AG08395 (cell line): ENCODE measurements around the gene RHO.
"Not testable (repeated sequence)": the region's sequence is repeated elsewhere in the genome, so short reads cannot be mapped to it uniquely, and the experiment has no call there.

Source experiments
- DNase-seq: peaks from one replicate; pipeline ENCODE4 v3.0.0; 2012; ENCODE audit warnings: mixed read lengths, low spot score

RHO gene

GRCh38 chr3:129543156-129543790, 14.8 kb downstream of the RHO start, which contains the start of gene H1-8:
TSS of gene H1-8 (plus strand) at chr3:129543175. CDS start at chr3:129543219, 44 bp downstream.
- DNase-seq = no peak

GRCh38 chr3:129543999-129544398, 15.6 kb downstream of the RHO start:
- no peak for DNase-seq

DNA sequence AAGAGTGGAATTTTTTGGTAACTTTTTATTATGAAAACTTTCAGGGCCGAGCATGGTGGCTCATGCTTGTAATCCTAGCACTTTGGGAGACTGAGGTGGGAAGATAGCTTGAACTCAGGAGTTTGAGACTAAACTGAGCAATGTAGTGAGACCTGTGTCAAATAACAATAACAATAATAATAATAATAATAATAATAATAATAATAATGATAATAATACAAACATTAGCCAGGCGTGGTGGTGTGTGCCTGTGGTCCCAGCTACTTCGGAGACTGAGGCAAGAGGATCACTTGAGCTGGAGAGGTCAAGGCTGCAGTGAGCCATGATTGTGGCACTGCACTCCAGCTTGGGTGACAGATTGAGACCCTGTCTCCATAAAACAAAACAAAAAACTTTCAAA, 17.5 kb downstream of the RHO start:
- not testable (repeated sequence) for DNase-seq

GRCh38 chr3:129547241-129547640, 18.8 kb downstream of the RHO start:
- DNase-seq = no peak

- no peak for DNase-seq
These were observed 19.9 kb downstream of the RHO start for GRCh38 chr3:129548104-129548965.

GRCh38 chr3:129549006-129549800, 20.8 kb downstream of the RHO start:
- DNase-seq = peak; percentile 56

DNA sequence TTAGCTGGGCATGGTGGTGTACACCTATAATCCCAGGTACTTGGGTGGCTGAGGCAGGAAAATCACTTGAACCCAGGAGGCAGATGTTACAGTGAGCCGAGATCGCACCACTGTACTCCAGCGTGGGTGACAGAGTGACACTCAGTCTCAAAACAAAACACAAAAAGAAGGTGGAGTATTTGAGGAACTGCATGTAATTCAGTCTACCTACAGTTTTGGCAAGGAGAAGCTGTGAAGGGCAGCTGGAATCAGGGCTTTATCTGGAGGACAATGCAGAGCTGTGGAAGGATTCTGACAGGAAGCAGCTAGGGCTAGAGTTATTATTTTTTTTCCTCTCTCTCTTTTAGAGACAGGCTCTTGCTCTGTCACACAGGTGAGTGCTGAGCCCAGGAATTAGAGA, 21.4 kb downstream of the RHO start:
- no peak for DNase-seq

DNA sequence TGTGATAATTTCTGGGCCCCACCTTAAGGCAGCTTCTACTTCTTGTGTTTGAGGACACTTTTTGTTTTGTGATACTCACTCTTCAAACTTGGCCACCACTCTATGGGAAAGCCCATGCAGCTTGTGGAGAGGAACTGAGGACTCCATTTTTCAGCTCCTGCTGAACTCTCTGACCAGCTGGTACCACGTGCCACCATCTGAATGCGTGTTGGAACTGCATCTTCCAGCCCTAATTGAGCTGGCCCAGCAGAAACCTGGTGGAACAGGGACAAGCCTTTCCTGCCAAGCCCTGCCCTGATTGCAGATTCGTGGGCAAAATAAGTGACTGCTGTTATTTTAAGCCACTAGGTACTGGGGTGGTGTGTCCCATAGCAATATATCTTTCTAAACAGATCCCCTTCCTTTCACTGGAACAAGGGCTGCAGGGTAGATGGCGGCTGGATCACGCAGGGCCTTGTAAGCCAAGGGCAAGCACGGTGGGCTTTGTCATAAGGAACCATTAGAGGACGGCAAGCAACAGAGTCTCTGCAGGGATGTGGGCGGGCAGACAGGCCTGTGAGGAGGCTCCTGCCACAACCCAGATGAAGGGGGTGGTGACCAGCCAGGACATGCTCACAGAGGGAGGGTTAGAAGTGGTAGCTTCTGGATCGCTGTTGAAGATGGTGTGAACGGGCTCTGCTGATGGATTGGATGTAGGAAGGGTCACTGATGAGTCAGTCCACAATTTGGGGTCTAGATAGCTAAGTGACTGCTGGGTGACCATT, 24.0 kb downstream of the RHO start:
- DNase-seq = no peak

DNA sequence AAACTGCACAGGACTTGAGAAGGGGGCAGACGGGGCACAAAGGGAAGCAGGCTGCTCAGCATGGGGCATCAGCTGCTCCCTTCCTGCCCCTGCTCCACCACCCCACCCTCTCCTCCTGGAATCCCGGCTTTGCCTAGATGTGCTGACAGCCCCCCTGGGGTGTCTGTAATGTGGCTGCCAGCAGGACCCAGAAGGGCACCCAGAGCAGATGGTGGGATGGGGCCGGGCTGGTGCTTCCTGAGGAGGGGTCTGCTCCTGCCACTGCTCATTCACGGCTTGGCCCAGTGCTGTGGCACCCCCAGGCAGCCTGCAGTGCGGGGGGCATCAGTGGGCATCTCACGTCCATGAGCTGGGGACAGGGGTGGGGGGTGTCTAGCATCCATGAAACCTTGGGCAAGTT, 24.7 kb downstream of the RHO start:
- DNase-seq = no peak

- DNase-seq = no peak
These were observed 25.3 kb downstream of the RHO start for GRCh38 chr3:129553719-129554118.

GRCh38 chr3:129554356-129555152, 26.1 kb downstream of the RHO start:
- no peak for DNase-seq

DNA sequence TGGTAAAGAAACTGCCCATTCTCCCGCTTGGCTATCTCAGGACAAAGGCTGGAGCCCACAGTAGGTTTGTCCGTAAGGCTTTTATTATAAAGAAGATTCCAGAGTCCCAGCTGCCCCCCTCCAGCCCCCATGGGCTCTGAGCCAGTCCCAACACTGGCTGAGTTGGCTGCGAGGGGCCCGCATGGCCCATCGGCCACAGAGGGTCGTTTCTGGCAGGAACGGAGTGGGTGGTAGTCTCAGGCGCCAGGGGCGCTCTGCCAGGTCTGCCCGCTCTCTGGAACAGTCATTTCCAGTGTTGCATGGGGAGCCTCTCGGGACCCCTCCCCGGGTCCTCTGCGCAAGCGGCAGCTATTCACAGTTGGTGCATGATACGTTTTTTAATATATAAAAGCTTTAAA, 26.7 kb downstream of the RHO start:
- no peak for DNase-seq

DNA sequence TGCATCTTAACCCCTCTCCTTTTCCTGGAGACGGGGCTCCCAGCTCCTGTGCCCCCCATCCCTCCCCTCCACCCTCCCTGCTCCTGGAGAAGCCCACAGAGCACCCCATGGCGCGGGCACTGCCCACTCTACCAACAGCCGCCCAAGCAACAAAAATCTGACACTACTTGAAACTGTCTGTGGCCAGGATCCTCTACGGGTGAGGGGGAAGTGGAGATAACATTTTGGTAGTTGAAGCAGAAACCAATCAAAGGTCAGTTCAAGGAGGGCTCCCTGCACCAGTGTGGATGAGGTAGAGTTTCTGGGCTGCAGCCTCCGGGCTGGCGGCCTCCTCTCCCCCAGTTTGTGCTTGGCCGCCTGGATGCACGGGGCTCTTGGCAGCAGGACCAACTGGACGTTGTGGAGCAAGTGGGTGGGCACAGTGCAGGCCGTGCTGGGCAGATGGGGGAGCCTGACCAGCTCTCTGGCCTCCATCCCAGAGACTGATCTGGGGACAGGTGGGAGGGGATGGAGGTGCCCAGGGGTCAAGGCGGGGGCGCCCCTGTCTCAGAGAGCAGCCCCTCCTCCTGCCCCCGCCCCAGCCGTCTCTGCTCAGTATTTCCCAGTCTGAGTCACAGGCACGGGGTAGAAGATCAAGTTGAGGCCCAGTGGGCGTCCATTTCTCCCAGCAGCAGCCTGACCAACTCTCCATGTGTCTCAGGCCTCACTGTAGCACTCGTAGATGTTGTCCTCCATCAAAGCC, 27.3 kb downstream of the RHO start:
- DNase-seq = no peak

DNA sequence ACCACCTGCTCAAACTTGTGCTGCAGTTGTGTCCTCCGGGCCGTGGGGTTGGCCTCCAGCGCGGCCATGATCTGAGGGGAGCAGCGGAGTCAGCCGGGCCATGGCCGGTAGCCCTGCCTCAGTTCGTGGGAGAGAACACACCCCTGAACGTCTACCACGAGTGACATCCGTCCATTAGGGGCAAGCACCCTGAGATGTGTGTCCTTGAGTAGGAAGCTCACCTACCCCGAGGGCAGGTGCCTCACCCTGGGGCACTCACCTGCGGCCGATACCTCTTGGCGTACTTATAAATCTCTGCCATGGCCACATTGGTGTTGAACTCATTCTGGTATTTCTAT, 27.9 kb downstream of the RHO start:
- no peak for DNase-seq

DNA sequence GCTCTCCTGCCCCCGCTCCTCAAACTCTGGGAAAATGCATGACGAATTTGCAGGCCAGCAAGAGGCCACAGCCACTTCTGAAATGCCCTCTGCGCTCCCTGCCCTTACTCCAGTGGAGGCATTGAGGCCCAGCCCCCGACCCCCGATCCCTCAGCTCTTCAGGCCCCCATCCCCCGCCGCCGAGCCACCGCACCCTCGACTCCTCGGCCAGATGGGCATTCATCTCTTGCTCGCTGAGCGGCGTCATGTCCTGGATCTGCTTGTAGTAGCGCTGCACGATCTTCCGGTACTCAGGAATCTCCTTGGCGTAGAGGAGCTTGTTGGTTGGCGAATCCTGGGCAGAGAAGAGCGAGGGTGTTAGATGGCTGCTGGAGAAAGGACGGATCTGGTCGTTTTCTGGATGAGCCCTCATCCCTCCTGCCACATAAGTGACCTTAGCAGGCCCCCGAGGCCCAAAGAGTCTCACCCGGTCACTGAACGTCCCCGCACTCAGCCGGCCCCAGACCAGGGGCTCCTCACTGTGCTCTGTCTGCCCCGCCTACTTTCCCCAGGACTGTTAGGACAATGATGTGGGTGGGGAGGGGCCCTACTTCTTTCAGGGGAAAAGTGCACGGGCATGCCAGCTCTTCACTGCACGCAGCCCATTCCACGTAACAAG, 28.6 kb downstream of the RHO start:
- DNase-seq = no peak

GRCh38 chr3:129557548-129557894, 29.1 kb downstream of the RHO start:
- peak; percentile 90 for DNase-seq

GRCh38 chr3:129558081-129558771, 29.8 kb downstream of the RHO start:
- no peak for DNase-seq

GRCh38 chr3:129558772-129559564, 30.5 kb downstream of the RHO start:
- DNase-seq = peak; percentile 88
